ENCODE data around the gene IGFLR1. TPM values are rescaled to one million over a fixed set of nuclear protein-coding genes. Genes with fewer than 3 reads are reported as not detected.

The IGFLR1 gene
- polyA plus RNA-seq, 1 of the 3 experiments (the other 2 are of a cell fraction): 5.6 TPM

GRCh38 chr19:35757231-35757748, 15.0 kb upstream of the IGFLR1 start (continued):
- TF ChIP-seq ZBTB33 (IDR thresholded peaks at IDR 0.05; ENCODE audit: borderline replicate concordance, low read depth): no peak
- peak; percentile 14; the same call in 1 of the 2 replicates for TF ChIP-seq NFIC (IDR thresholded peaks at IDR 0.05; ENCODE audit: borderline replicate concordance)
- no peak for TF ChIP-seq RFX5 (IDR thresholded peaks at IDR 0.05; ENCODE audit: low read length)
- TF ChIP-seq, protein P1, sequence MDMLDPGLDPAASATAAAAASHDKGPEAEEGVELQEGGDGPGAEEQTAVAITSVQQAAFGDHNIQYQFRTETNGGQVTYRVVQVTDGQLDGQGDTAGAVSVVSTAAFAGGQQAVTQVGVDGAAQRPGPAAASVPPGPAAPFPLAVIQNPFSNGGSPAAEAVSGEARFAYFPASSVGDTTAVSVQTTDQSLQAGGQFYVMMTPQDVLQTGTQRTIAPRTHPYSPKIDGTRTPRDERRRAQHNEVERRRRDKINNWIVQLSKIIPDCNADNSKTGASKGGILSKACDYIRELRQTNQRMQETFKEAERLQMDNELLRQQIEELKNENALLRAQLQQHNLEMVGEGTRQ (IDR thresholded peaks at IDR 0.05; ENCODE audit: borderline replicate concordance, low read depth, low read length): no peak
- TF ChIP-seq RCOR1 (IDR thresholded peaks at IDR 0.05; ENCODE audit: low read length): no peak
- no peak; the same call in 1 of the 2 replicates for TF ChIP-seq POLR2AphosphoS5 (IDR thresholded peaks at IDR 0.05; ENCODE audit: low read depth, low read length)
- peak; percentile 71; the same call in 1 of the 2 replicates for TF ChIP-seq SIN3A (IDR thresholded peaks at IDR 0.05; ENCODE audit: borderline replicate concordance, low read depth, low read length)
- TF ChIP-seq, protein P2, sequence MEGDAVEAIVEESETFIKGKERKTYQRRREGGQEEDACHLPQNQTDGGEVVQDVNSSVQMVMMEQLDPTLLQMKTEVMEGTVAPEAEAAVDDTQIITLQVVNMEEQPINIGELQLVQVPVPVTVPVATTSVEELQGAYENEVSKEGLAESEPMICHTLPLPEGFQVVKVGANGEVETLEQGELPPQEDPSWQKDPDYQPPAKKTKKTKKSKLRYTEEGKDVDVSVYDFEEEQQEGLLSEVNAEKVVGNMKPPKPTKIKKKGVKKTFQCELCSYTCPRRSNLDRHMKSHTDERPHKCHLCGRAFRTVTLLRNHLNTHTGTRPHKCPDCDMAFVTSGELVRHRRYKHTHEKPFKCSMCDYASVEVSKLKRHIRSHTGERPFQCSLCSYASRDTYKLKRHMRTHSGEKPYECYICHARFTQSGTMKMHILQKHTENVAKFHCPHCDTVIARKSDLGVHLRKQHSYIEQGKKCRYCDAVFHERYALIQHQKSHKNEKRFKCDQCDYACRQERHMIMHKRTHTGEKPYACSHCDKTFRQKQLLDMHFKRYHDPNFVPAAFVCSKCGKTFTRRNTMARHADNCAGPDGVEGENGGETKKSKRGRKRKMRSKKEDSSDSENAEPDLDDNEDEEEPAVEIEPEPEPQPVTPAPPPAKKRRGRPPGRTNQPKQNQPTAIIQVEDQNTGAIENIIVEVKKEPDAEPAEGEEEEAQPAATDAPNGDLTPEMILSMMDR (IDR thresholded peaks at IDR 0.05): peak; percentile 16; the same call in 1 of the 2 replicates
- no peak for TF ChIP-seq CHD2 (IDR thresholded peaks at IDR 0.05; ENCODE audit: low read length, partially characterized antibody)
- no peak for TF ChIP-seq MXI1 (IDR thresholded peaks at IDR 0.05; ENCODE audit: low read depth, low read length)
- peak; percentile 94 for TF ChIP-seq TCF12 (IDR thresholded peaks at IDR 0.05)
- no peak for TF ChIP-seq TAF1 (IDR thresholded peaks at IDR 0.05; ENCODE audit: borderline replicate concordance, low read depth, low read length)
- TF ChIP-seq, protein P3, sequence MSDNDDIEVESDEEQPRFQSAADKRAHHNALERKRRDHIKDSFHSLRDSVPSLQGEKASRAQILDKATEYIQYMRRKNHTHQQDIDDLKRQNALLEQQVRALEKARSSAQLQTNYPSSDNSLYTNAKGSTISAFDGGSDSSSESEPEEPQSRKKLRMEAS (IDR thresholded peaks at IDR 0.05; ENCODE audit: low read depth): no peak
- no peak for TF ChIP-seq EZH2phosphoT487 (IDR thresholded peaks at IDR 0.05; ENCODE audit: borderline replicate concordance, low read depth)
- no peak for TF ChIP-seq GABPA (IDR thresholded peaks at IDR 0.05; ENCODE audit: low read depth)
- TF ChIP-seq NRF1 (IDR thresholded peaks at IDR 0.05; ENCODE audit: low read depth, low read length): no peak
- TF ChIP-seq GATA2 (CRISPR knock-in tag; IDR thresholded peaks at IDR 0.05): no peak
- TF ChIP-seq SMC3 (IDR thresholded peaks at IDR 0.05; ENCODE audit: low read depth, low read length): no peak
- TF ChIP-seq, protein P4, sequence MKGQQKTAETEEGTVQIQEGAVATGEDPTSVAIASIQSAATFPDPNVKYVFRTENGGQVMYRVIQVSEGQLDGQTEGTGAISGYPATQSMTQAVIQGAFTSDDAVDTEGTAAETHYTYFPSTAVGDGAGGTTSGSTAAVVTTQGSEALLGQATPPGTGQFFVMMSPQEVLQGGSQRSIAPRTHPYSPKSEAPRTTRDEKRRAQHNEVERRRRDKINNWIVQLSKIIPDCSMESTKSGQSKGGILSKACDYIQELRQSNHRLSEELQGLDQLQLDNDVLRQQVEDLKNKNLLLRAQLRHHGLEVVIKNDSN (IDR thresholded peaks at IDR 0.05; ENCODE audit: borderline replicate concordance, low read depth): no peak
- TF ChIP-seq FOSL2 (IDR thresholded peaks at IDR 0.05; ENCODE audit: borderline replicate concordance, low read depth): peak; percentile 70
- TF ChIP-seq FOXJ3 (CRISPR knock-in tag; IDR thresholded peaks at IDR 0.05): no peak
- no peak for TF ChIP-seq FOXM1 (IDR thresholded peaks at IDR 0.05; ENCODE audit: low read depth)
- 0 out of 2 replicates have a peak, but pooled peaks have one; percentile 46 for TF ChIP-seq YY1 (IDR thresholded peaks at IDR 0.05; ENCODE audit: low read depth)
